Left lung (tissue), 10 donors: ENCODE data around the gene KDM2A. TPM values are rescaled to one million over a fixed set of nuclear protein-coding genes. Genes with fewer than 3 reads are reported as not detected.

Experiments used
- ATAC-seq: fragments of 200-7000 bp; cut with Tn5 transposase; one replicate; pipeline ENCODE4 v1.9.1; 2020; ENCODE audit warnings: moderate library complexity
- DNase-seq, 4 donors: peaks; one replicate each; pipeline ENCODE4 v3.0.0-alpha.2; 2013 to 2020
- H3K27ac ChIP-seq, 2 donors: fragments of 200-600 bp; sonication (generic) in 1 of 2; one replicate each; pipeline versions ENCODE4 v1.5.0 to v1.8.0; 2020 to 2021
- H3K27me3 ChIP-seq, 2 donors: fragments of 200-600 bp; sonication (generic) in 1 of 2; one replicate each; pipeline versions ENCODE4 v1.5.0 to v1.8.0; 2020 to 2021
- H3K36me3 ChIP-seq, 2 donors: fragments of 200-600 bp; sonication (generic) in 1 of 2; one replicate each; pipeline versions ENCODE4 v1.5.0 to v1.8.0; 2020 to 2021
- H3K4me1 ChIP-seq, 2 donors: fragments of 200-600 bp; one replicate each; pipeline ENCODE4 v1.8.0; 2021
- H3K4me3 ChIP-seq, 2 donors: fragments of 200-600 bp; sonication (generic) in 1 of 2; one replicate each; pipeline versions ENCODE4 v1.5.0 to v1.8.0; 2020 to 2021; ENCODE audit warnings: mild to moderate bottlenecking in 1 of 2
- H3K9me3 ChIP-seq, 2 donors: fragments of 200-600 bp; sonication (generic) in 1 of 2; one replicate each; pipeline versions ENCODE4 v1.5.0 to v1.8.0; 2020 to 2021
- CTCF ChIP-seq, 2 donors: fragments of 200-600 bp; sonication (generic) in 1 of 2; IDR thresholded peaks; one replicate each; pipeline versions ENCODE4 v1.5.0 to v1.8.0; 2021; ENCODE audit warnings: antibody characterized with exemption in 2 of 2
- intact Hi-C, 2 donors: fragments of 100-400 bp; cut with DNase I; formaldehyde crosslinking; loops; one replicate each; pipeline versions ENCODE4 v1.11.2 to v1.14.2; 2022
- polyA plus RNA-seq, 6 donors: library from polyadenylated mRNA; unstranded; fragments of 120-200 nt; gene quantifications; one replicate each; pipeline ENCODE4 v1.2.1, GENCODE V29; 2013; ENCODE audit not compliant: insufficient read length in 6 of 6
- total RNA-seq, 2 donors: library from RNA; stranded (reverse); fragmentation: NEBNext Ultra II Directional; extraction: Animal tissue kit (Norgen Biotek cat#: 25700); gene quantifications; one replicate each; pipeline ENCODE4 v1.2.1, GENCODE V29; 2021
- donor health status: DM: no; HTN: yes; CAD: no.
- donor health status: DM: no; HTN: no; CAD: no.

The KDM2A gene
- total and polyA plus RNA-seq, 8 donors = 71.0 to 87.0 (median 80.3) TPM

GRCh38 chr11:67292671-67293070, 173.6 kb downstream of the KDM2A start:
- peaks cover 5 to 52% of the 10 kb centered on the region in 2 donors for H3K4me1 ChIP-seq
- peaks cover 0 to 7% of the 10 kb centered on the region in 2 donors for H3K9me3 ChIP-seq
- intact Hi-C loops = no loop called here
- peaks cover 0 to 63% of the 10 kb centered on the region in 2 donors for H3K36me3 ChIP-seq
- no peaks in the 10 kb centered on the region for H3K27me3 ChIP-seq
- no peak for ATAC-seq
- no peak for TF ChIP-seq CTCF (IDR thresholded peaks at IDR 0.05)
- no peak overlapping the region for H3K4me3 ChIP-seq
- no peak for DNase-seq
- H3K27ac ChIP-seq = peak overlapping the region in 1 of 2 donors; percentile 1

GRCh38 chr11:67293090-67293489, 174.0 kb downstream of the KDM2A start:
- Histone ChIP-seq H3K9me3 (peaks cover 0 to 7% of the 10 kb centered on the region in 2 donors), H3K27ac (no peak overlapping the region), H3K4me3 (no peak overlapping the region), H3K27me3 (no peaks in the 10 kb centered on the region), H3K36me3 (peaks cover 0 to 67% of the 10 kb centered on the region in 2 donors), H3K4me1 (peaks cover under 1 to 48% of the 10 kb centered on the region in 2 donors)
- no peak for TF ChIP-seq CTCF (IDR thresholded peaks at IDR 0.05)
- no peak for DNase-seq
- intact Hi-C loops = no loop called here
- no peak for ATAC-seq

GRCh38 chr11:67295846-67296245, 176.8 kb downstream of the KDM2A start:
- H3K9me3 ChIP-seq = peaks cover 0 to 7% of the 10 kb centered on the region in 2 donors
- intact Hi-C loops = no loop called here
- ATAC-seq (no peak), DNase-seq (no peak)
- H3K4me3 ChIP-seq = no peak overlapping the region
- peaks cover 3 to 88% of the 10 kb centered on the region in 2 donors for H3K36me3 ChIP-seq
- H3K4me1 ChIP-seq = peaks cover 0 to 34% of the 10 kb centered on the region in 2 donors
- H3K27ac ChIP-seq = no peak overlapping the region
- no peak for TF ChIP-seq CTCF (IDR thresholded peaks at IDR 0.05)
- no peaks in the 10 kb centered on the region for H3K27me3 ChIP-seq

- ATAC-seq (no peak), DNase-seq (peak in 1 of 4 donors; percentile 19)
- no peak for TF ChIP-seq CTCF (IDR thresholded peaks at IDR 0.05)
- Histone ChIP-seq H3K27me3 (no peaks in the 10 kb centered on the region), H3K4me1 (peaks cover 13 to 28% of the 10 kb centered on the region in 2 donors), H3K27ac (no peak overlapping the region), H3K4me3 (no peak overlapping the region), H3K9me3 (peaks cover 0 to 7% of the 10 kb centered on the region in 2 donors), H3K36me3 (peaks cover 3 to 78% of the 10 kb centered on the region in 2 donors)
- intact Hi-C loops = no loop called here
Measured at GRCh38 chr11:67298786-67299185, 179.7 kb downstream of the KDM2A start.

GRCh38 chr11:67299471-67300191, 180.6 kb downstream of the KDM2A start:
- intact Hi-C loops = no loop called here
- H3K36me3 ChIP-seq = peaks cover 3 to 74% of the 10 kb centered on the region in 2 donors

More at GRCh38 chr11:67299471-67300191, 180.6 kb downstream of the KDM2A start:
- H3K27ac ChIP-seq = no peak overlapping the region
- no peak for ATAC-seq
- H3K4me3 ChIP-seq = no peak overlapping the region
- peaks cover 0 to 7% of the 10 kb centered on the region in 2 donors for H3K9me3 ChIP-seq
- no peak for TF ChIP-seq CTCF (IDR thresholded peaks at IDR 0.05)
- H3K4me1 ChIP-seq = peaks cover 13 to 34% of the 10 kb centered on the region in 2 donors
- DNase-seq = peak in 1 of 4 donors; percentile 67
- H3K27me3 ChIP-seq = no peaks in the 10 kb centered on the region
